ENCODE measurements around the gene ATP13A5. TPM values are rescaled to one million over a fixed set of nuclear protein-coding genes. Genes with fewer than 3 reads are reported as not detected.

Gene ATP13A5
- total RNA-seq, 1 donor from 2014 or later = not detected

- H3K4me3 ChIP-seq (ENCODE audit: low read depth, low read length) = no peak overlapping the region
- H3K27me3 ChIP-seq (ENCODE audit: control insufficient read depth, insufficient read depth, low read length) = no peaks in the 10 kb centered on the region
- DNase-seq (ENCODE audit: low read depth) (peak; percentile 42), FAIRE-seq (no peak)
- no peaks in the 10 kb centered on the region for H3K36me3 ChIP-seq (ENCODE audit: control insufficient read depth, insufficient read depth, low read length)
- no peak for TF ChIP-seq CTCF (IDR thresholded peaks at IDR 0.05; ENCODE audit: insufficient read depth, low read length, severe bottlenecking)
Observed at GRCh38 chr3:193225302-193226125, 153.0 kb downstream of the ATP13A5 start.

Other genes starting within 250 kb of the ATP13A5 start
- 1.6 and 4.5 TPM in 2 replicates for gene PLAAT1, start 137.5 kb downstream of the ATP13A5 start, total RNA-seq
- gene ATP13A4, start 176.1 kb upstream of the ATP13A5 start, total RNA-seq = 4.2 and 37.3 TPM in 2 replicates
- gene OPA1, start 214.5 kb upstream of the ATP13A5 start, total RNA-seq = 79.8 and 88.2 TPM in 2 replicates